HEK293T (cell line): Measurements from ENCODE around the gene BPTF.

Experiments
- ARNT ChIP-seq: fragments of 450-650 bp; IDR thresholded peaks from 2 replicates; pipeline ENCODE4 v1.6.1; 2017; ENCODE audit warnings: mild to moderate bottlenecking
- BHLHE40 ChIP-seq: fragments of 450-650 bp; IDR thresholded peaks from 2 replicates; pipeline ENCODE4 v1.6.1; 2016; ENCODE audit warnings: mild to moderate bottlenecking, moderate library complexity, borderline replicate concordance
- FOXA1 ChIP-seq: fragments of 450-650 bp; IDR thresholded peaks from 2 replicates; pipeline ENCODE4 v1.6.1; 2016; ENCODE audit warnings: mild to moderate bottlenecking
- FOXK2 ChIP-seq: fragments of 450-650 bp; IDR thresholded peaks from 2 replicates; pipeline ENCODE4 v1.6.1; 2016; ENCODE audit warnings: mild to moderate bottlenecking
- FOXM1 ChIP-seq: fragments of 450-650 bp; IDR thresholded peaks from 2 replicates; pipeline ENCODE4 v1.6.1; 2017; ENCODE audit warnings: mild to moderate bottlenecking, borderline replicate concordance
- HDGF ChIP-seq: fragments of 450-650 bp; IDR thresholded peaks from 2 replicates; pipeline ENCODE4 v1.6.1; 2017; ENCODE audit warnings: antibody characterized with exemption, borderline replicate concordance
- L3MBTL2 ChIP-seq: fragments of 450-650 bp; conservative IDR thresholded peaks from 2 replicates; pipeline ENCODE4 v1.6.1; 2016; ENCODE audit warnings: mild to moderate bottlenecking
- NFRKB ChIP-seq: fragments of 450-650 bp; IDR thresholded peaks from 2 replicates; pipeline ENCODE4 v1.6.1; 2016; ENCODE audit warnings: mild to moderate bottlenecking, moderate library complexity
- SP1 ChIP-seq: fragments of 450-650 bp; IDR thresholded peaks from 2 replicates; pipeline ENCODE4 v1.6.1; 2017
- SUZ12 ChIP-seq: fragments of 450-650 bp; IDR thresholded peaks from 2 replicates; pipeline ENCODE4 v1.6.1; 2016; ENCODE audit warnings: mild to moderate bottlenecking
- TF ChIP-seq, protein P1 (sequence below): fragments of 450-650 bp; IDR thresholded peaks from 2 replicates; pipeline ENCODE4 v1.6.1; 2016

DNA sequence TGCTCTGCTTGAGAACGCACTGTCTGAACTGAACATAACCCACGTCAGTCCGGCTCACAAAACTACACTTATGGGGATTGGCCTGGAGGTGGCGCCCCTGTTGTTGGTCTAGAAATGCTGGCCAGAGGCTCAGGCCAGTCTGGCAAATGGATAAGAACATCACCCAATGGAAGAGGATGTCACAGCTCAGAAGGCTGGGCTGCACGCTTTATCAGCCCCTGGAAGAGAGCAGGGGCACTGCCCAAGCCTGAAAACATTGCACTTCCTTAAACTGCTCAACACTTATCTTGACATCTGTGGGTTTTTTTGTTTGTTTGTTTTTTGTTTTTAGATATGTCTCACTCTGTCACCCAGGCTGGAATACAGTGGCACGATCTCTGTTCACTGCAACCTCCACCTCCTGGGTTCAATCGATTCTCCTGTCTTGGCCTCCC lies 24.8 kb upstream of the BPTF start:
- TF ChIP-seq BHLHE40: no peak
- TF ChIP-seq FOXM1: no peak
- TF ChIP-seq FOXK2: no peak
- TF ChIP-seq FOXA1: no peak
- no peak for TF ChIP-seq ARNT
- TF ChIP-seq SP1: no peak
- TF ChIP-seq, protein P1, sequence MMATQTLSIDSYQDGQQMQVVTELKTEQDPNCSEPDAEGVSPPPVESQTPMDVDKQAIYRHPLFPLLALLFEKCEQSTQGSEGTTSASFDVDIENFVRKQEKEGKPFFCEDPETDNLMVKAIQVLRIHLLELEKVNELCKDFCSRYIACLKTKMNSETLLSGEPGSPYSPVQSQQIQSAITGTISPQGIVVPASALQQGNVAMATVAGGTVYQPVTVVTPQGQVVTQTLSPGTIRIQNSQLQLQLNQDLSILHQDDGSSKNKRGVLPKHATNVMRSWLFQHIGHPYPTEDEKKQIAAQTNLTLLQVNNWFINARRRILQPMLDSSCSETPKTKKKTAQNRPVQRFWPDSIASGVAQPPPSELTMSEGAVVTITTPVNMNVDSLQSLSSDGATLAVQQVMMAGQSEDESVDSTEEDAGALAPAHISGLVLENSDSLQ: no peak
- no peak for TF ChIP-seq HDGF
- no peak for TF ChIP-seq SUZ12
- no peak for TF ChIP-seq NFRKB
- TF ChIP-seq L3MBTL2: no peak
